Cardiac septum (tissue), 1 donor: ENCODE data around the gene AP3D1. TPM values are rescaled to one million over a fixed set of nuclear protein-coding genes. Genes with fewer than 3 reads are reported as not detected.

ENCODE experiments used
- DNase-seq: peaks from one replicate; pipeline ENCODE4 v3.0.0-alpha.2; 2020; ENCODE audit warnings: low spot score
- intact Hi-C: fragments of 100-400 bp; cut with DNase I; formaldehyde crosslinking; loops from one replicate; pipeline ENCODE4 v1.14.0; 2022
- total RNA-seq: library from RNA; stranded (reverse); fragmentation: NEBNext Ultra II Directional; extraction: Animal tissue kit (Norgen Biotek cat#: 25700); gene quantifications from one replicate; pipeline ENCODE4 v1.2.1, GENCODE V29; 2021
- donor health status: DM: no; HTN: no; CAD: no.

The AP3D1 gene
- total RNA-seq, 1 donor from 2014 or later = 89.0 TPM

DNA sequence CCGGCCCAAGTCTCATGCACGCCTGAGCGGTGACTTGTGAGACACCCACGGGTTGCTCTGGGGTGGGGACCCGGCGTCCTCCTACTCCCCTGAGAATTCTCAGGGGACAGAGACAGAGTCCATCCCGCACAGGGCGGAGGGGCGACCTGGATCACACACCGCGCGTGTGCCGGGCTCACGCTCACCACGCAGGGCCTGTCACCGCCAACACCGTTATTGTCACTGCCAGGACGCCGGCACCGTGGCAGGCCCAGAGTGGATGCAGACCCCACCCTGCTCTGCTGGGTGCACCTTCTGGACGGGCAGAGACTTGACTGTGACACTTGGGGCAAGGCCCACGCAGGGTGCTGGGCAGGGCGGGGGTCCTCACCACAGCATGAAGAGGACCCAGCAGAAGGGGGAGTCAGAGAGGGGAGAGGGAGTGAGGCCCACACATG is 71.5 kb downstream of the AP3D1 start:
- intact Hi-C loops = no loop called here
- DNase-seq = no peak

DNA sequence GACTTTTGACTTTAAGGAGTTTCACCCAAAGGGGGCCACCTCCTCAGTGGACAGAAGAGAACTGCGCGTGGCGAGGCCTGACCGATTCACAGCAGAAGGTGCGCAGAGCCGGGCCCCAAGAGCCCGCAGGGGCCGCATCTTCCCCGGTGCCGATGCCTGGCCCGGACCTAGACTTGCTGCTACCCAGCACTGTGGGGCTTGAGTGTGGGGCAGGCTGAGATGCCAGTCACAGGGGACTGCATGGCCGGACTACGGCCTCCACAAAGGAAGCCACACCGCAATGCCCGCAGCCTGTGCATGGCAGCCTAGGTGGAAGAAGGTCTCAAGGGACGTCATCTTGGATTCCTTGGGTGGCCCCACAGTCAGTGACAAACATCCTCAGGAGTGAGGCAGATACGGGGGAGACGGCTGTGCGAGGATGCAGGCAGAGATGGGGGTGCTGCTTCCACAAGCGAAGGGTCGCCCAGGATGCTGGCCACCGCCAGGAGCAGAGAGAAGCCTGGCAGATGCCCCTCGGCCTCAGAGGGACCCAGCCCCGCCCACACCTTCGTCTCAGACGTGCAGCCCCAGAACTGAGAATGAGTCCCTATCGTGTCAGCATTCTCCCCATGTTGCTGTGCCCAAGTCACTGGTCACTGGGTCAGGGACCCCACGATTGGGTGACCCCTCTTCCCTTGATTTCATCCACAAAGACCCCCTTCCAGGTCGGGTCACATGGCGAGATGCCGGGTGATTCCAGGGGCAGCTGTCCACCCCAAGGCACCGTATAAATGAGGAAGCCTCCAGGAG is 72.1 kb downstream of the AP3D1 start:
- intact Hi-C loops = no loop called here
- DNase-seq = no peak

DNA sequence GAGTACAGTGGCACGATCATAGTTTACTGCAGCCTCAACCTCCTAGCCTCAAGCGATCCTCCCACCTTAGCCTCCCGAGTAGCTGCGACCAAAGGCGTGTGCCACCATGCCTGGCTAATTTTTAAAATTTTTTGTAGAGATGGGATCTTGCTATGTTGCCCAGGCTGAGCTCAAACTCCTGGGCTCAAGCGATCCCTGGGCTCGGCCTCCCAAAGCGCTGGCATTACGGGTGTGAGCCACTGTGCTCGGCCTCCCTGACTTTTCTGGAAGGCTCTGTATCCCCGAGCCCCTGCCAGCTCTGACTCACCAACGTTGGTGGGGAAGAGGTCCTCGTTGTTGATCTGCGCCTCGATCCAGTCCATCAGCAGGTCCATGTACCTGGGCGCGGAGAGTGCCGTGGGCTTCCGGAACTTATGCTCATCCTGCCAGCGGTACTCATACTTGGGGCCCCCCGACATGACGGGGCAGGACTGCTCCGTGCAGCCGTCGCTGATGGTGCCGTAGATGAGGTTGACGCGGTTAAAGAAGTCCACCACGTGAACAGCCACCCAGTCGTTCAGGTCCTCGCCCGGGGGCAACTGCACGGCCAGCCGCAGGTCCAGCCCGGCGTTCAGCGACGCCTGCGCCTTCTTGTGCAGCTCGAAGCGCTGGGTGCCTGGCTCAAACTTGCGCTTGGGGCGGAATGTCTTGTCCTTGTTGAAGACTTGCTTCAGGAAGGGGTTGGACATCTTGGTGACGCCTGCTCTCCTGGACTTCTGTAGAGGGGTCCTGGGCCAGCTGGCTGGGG is 73.3 kb downstream of the AP3D1 start:
- intact Hi-C loops = no loop called here
- DNase-seq = no peak

DNA sequence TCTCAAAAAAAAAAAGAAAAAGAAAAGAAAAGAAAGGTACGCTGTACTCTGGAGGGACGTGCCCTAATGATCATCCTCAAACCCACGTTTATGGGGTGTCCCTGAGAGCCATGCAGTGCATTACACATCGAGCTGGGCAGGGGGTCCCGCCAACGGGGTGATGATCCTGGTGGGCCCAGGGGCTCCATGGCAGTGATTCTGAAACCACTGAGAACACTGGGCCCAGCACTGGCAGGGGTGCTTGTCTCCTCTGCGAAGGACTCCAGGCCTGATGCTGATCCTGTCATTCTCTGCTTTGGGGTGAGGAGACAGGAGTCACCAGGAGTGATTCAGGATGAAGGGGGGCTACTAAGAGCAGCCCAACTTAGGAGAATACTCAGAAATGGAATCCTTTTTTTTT is 74.0 kb downstream of the AP3D1 start:
- DNase-seq = no peak
- intact Hi-C loops = no loop called here

DNA sequence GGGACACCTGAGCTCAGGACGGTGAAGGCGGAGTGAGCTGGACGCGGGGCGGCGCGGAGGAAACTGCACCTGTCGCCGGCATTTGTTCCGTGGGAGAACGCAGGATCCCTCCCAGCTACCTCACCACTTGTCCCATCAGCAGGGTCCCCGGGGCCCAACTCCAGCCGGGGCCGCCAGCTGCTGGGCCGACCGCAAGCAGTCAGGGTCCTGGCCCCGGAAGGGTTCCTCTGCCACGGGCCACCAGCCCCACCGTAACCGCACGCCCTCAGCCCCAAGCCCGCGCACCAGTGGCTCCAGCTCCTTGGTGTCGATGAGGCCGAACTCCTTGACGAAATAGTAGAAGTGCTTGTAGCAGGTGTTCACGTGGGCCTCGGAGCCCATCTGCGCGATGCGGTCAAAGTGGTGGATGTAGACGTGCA is 74.8 kb downstream of the AP3D1 start:
- intact Hi-C loops = no loop called here
- no peak for DNase-seq

DNA sequence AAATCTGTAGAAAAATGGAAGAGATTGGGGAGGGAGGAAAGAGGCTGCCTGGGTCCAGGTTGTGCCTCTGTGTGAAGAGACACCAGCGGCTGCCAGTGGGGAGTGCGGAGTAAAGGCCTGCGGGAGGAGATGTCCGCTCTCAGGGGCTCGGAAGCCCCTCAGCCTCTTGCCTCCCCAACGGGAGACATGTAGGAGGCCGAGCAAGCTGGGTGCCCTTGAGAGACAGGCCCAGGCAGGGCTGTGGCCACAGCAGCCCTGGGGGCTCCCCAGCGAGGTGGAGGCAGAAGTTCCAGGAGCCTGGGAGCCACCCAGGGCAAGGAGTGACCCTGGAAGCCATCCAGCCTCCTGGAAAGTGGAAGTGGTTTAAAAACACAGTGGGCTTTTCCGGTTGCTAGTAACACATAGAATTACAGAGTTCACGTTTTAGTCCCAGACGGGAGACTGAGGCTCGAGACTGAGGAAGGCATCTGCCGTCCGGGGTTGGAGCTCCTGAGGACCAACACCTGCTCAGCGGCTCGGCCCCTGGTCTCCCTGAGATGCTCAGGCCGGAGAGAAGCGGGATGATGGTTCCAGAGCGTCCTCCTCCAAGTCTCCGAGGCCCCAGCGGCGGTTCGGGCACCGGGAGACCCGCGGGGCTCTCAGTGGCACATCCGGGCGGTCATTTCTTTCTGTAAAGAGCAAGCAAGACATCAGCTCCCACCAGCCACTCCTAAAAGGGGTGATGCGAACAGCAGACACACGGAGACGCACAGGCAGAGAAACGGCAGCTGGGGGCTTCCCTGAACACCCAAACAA is 78.4 kb downstream of the AP3D1 start:
- intact Hi-C loops = no loop called here
- DNase-seq = no peak

DNA sequence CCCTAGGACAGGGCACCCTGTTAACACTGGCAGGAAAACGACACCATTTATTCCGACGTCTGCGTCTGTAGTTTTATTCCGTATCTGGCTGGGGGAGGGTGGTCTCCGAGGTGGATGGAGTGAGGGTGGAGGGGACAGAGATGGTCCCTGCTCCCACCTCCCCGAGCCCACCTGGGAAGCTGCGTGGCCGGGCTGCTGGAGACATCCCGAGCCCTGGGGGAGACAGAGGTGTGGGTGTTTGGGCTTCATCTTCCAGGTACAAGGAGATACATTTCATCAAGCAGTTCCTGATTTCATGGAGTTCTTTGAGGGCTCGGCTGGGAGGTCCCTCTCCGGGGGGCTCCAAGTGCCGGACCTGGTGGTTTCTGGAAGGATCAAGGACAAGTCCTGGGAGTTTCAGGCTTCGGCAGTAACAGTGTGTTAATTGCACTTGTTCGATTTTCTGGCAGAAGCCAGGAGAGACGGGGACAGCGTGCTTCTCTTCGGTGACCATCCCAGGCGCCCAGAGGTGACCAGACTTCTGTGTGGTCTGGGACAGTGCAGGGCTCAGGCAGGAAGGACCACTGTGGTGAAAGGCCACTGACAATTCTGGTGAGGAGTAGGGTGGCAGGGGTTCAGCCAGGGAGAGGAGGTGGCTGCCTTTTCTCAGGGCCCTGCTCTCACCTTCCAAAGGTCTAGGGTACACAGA is 80.2 kb downstream of the AP3D1 start:
- DNase-seq = no peak
- intact Hi-C loops = no loop called here

DNA sequence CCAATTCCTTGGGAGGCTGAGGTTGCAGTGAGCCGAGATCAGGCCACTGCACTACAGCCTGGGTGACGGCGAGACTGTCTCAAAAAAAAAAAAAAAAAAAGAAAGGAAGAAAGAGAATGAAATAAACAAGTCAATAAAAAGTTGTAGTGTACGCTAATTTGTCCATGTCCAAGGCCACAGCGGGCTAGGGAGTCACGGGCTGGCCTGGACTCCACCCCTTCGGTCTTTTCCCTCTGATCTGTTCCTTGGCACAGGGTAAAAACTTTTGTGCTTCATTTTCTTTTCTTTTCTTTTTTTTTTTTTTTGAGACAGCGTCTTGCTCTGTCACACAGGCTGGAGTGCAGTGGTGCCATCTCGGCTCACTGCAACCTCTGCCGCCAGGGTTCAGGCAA is 80.9 kb downstream of the AP3D1 start:
- intact Hi-C loops = no loop called here

DNA sequence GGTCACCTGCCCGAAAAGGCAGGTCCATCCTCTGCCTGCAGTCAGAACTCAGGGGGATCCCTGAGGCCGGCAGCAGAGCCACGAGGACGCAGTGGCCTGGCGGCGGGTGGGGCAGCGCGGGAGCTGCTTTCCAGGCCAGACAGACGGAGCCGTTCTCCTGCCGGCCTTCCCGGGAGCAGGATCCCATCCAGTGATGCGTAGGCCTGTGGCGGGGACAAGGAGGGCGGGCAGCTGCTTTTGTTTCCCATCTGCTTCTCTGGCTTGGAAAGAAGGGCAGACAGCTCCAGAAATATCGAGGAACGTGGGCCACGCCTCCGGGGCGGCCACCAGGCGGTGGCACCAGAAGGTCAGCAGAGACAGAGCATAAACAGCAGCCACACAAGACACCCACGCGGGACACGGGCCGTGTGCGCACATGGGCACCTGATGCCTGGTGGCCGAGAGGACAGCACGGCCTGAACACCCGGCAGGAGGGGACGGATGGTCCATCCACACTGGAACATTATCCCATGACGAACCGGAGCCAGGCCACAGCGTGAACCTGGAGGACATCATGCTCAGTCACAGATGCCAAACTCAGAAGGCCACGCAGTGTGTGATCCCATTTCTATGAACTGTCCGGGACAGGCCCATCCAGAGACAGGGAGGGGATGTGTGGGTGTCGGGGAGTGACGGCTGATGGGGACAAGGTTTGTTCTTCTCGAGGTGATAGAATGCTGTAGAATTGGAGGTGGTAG is 86.4 kb downstream of the AP3D1 start:
- intact Hi-C loops = loop anchor here (2.0 kb wide), 1 partner anchor 16 kb away; no protein-coding TSS in a partner anchor
- DNase-seq = peak; percentile 85

More for the DNA sequence above, 80.9 kb downstream of the AP3D1 start:
- no peak for DNase-seq

DNA sequence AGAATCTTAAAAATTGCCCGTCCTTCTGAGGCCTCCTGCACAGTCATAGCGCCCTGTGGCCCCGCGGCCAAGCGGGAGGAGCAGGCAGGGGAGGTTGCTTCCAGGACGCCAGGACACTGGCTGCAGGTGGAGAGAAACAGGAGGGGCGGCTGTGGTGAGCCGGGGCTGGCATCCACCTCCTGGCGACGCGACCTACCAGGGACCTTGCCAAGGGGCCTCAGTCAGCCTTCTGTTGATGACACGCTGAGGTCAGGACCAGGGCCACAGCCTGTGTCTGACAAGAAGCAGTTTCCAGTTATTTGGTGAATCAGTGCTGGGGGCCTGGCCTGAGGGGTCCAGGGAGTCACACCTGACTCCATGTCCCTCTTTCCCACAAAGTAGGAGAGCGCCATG is 87.0 kb downstream of the AP3D1 start:
- intact Hi-C loops = loop anchor here (2.0 kb wide), 1 partner anchor 16 kb away; no protein-coding TSS in a partner anchor
- no peak for DNase-seq

DNA sequence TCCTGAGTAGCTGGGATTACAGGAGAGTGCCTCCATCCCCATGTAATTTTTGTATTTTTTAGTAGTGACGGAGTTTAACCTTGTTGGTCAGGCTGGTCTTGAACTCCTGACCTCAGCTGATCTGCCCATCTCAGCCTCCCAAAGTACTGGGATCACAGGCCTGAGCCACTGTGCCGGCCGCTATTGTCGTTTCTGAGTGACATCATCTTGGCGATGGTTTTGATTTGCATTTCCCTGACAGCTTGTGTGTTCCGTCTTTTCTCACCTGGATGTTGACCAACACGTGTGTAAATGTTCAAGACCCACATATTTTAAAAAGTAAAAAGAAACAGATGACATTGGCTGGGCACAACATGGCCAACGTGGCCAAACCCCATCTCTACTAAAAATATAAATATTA is 87.5 kb downstream of the AP3D1 start:
- intact Hi-C loops = loop anchor here (2.0 kb wide), 1 partner anchor 15 kb away; no protein-coding TSS in a partner anchor

DNA sequence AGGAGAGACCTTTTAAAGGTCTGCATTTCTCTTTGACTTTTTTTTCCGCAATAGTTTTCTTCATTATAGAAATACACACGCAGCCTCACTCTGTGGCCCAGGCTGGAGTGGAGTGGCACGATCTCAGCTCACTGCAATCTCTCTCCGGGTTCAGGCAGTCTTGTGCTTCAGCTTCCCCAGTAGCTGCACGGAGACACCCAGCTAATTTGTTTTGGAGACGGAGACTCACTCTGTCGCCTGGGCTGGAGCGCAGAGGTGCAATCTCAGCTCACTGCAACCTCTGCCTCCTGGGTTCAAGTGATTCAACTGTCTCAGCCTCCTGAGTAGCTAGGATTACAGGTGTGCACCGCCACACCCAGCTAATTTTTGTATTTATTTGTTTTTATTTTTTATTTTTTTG is 88.6 kb downstream of the AP3D1 start:
- DNase-seq = no peak
- intact Hi-C loops = no loop called here

More for the DNA sequence above, 87.5 kb downstream of the AP3D1 start:
- no peak for DNase-seq

DNA sequence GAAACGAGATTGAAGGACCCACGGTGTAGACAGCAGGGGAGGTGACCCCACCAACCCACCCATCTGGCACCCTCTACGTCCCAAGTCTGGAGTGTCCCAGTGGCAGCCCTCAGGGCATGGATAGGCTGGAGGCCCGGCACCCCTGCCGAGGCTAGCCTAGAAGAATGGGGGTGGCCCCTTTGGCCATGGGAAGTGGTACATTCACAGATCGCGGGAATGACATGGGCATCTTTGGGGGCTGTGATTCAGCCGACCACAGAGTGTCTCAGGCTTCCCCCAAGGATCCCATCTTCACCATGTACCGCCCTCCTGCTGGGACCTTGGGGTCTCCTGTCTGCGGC is 89.0 kb downstream of the AP3D1 start:
- intact Hi-C loops = no loop called here
- DNase-seq = no peak

DNA sequence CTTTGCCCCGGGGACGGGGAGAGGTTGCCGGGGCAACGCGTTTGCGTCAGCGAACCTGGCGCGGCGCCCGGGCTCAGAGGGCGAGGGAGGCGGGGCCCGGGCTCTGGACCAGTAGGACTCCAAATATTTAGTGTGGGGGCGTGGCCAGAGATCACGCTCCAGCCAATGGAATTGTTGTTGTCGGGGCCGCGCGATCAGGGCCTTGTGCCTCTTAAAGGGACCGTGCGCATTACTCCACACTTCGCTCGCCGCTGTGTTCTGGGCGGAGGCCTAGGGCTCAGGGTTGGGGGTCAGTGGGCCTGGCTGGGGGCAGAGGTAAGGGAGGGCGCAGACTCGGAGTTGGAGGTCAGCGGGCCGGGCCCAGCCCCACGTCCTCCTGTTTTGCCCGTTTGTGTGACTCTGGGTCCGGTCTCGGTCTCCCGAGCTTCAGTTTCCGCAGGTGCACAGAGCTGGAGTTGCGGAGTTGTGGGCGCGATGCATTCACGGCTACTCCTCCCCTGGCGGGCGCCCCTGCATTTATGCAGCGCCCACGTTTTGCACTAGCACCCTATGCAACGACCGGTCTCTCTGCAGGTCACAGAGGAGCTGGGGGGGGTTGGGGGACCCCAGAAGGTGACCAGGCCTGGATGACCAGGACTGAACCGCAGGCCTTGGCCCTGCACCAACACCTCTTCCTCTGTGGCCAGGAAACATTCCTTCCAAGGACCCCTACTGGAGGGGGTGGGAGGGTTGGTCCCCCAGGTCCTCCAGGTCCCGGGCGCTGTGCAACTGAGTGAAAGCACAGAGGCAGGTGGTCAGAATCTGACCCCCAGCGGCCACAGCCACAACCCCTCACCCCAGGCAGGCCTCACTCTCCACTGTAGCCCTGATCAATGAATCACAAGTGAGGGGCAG is 89.6 kb downstream of the AP3D1 start:
- peak; percentile 99 for DNase-seq
- intact Hi-C loops = loop anchor here (2.0 kb wide), 1 partner anchor 29 kb away; no protein-coding TSS in a partner anchor

DNA sequence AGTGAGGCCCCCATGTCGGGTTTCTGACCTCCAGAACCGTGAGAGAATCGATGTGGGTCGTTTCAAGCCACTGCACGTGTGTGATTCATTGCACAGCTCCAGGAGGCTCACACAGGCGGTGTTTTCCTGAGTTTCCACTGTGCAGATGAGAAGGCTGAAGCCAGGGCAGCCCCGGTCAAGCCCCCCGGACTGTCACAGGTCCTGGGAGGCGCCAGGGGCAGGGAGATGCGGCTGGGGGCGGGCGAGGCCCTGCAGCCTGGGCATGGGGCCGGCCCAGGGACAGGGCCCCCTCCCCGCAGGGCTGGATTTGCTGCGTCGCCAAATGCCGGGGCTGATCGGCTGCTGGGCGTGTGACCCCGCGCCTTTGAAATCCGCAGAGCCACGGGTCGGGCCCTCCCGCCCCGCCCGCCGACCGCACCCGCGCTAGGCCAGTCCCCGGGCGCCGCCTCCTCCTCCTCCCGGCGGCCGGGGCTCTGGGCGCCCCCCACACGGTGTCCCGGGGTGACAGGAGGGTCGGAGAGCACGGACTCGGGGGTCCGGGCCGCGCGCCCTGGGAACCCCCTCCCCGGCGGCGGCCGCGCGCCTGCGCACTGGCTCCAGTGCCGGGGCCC is 90.4 kb downstream of the AP3D1 start:
- intact Hi-C loops = loop anchor here (2.0 kb wide), 1 partner anchor 28 kb away; no protein-coding TSS in a partner anchor

DNA sequence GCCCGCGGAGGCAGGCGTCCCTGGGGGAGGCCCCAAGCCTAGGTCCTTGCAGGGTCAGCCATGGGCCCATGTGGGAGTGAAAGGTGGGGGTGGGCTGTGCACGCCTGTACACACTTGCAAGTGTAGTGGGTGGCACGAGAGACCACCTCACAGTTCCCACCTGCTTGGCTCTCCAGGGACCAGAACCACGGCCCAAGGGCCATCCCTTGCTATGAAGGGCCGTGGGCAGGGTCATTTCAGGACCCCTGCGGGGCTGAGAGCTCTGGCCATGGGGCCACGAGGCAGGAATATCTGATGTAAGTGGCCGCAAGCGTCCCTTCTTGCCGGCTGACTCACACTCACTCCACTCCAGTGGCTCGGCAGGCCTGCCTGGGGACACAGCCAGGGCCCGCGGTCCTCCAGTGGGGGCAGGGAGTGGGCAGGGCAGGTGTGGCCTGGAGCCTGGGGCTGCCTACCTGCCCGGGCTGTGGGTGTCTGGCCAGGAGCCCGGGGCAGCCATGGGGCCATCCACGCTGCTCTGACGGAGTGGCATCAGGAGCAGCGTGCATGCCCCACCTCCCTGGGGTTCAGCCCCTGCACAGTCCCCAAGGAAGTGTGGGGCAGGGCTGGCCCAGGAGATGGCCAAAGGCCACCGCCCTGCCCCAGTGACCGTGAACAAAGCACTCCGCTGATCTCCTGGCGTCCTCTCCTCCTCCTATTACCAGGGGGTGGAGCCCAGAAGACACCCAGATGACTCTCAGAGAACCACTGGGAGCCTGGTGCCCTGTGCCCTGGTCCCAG is 91.8 kb downstream of the AP3D1 start:
- intact Hi-C loops = loop anchor here (2.0 kb wide), 1 partner anchor 27 kb away; no protein-coding TSS in a partner anchor
- DNase-seq = no peak

More for the DNA sequence above, 90.4 kb downstream of the AP3D1 start:
- DNase-seq = peak; percentile 88
